GM12864 (cell line): ENCODE data around the gene MCM5.
A peak's percentile ranks its signal among the peaks of the same experiment; 100 is the strongest.

ENCODE experiments used
- DNase-seq: peaks from one replicate; pipeline ENCODE4 v3.0.0-alpha.2; 2011; ENCODE audit warnings: low read depth
- H3K4me3 ChIP-seq: 2 replicates; pipeline ENCODE4 v1.5.1; 2011; ENCODE audit warnings: mild to moderate bottlenecking, low read depth, low read length, control low read depth
- CTCF ChIP-seq: IDR thresholded peaks from 2 replicates; pipeline ENCODE4 v1.5.1; 2011; ENCODE audit warnings: low read depth, mild to moderate bottlenecking, moderate library complexity, low read length, control low read depth, inconsistent platforms; ENCODE audit errors: missing control alignments

MCM5 gene

GRCh38 chr22:35403356-35403755 lies 3.4 kb downstream of the MCM5 start:
- H3K4me3 ChIP-seq: no peak overlapping the region
- no peak for TF ChIP-seq CTCF
- no peak for DNase-seq

- TF ChIP-seq CTCF: no peak
- H3K4me3 ChIP-seq: no peak overlapping the region
- DNase-seq: no peak
Observed at GRCh38 chr22:35404176-35404575, 4.2 kb downstream of the MCM5 start.

- no peak for TF ChIP-seq CTCF
- no peak for DNase-seq
- H3K4me3 ChIP-seq: no peak overlapping the region
Observed at GRCh38 chr22:35406443-35406842, 6.5 kb downstream of the MCM5 start.

GRCh38 chr22:35407362-35407761 lies 7.4 kb downstream of the MCM5 start:
- no peak for DNase-seq
- H3K4me3 ChIP-seq: no peak overlapping the region
- TF ChIP-seq CTCF: no peak

- peak; percentile 83 for DNase-seq
- no peak for TF ChIP-seq CTCF
- H3K4me3 ChIP-seq: peak overlapping the region; percentile 9
Observed at GRCh38 chr22:35409783-35410662, 10.1 kb downstream of the MCM5 start.

- no peak for DNase-seq
- TF ChIP-seq CTCF: peak; percentile 17
- peak overlapping the region; percentile 9 for H3K4me3 ChIP-seq
Observed at GRCh38 chr22:35410663-35411034, 10.7 kb downstream of the MCM5 start.

- peak; percentile 72 for TF ChIP-seq CTCF
- DNase-seq: peak; percentile 65
- peak overlapping the region; percentile 18; the same call in 1 of the 2 replicates for H3K4me3 ChIP-seq
Observed at GRCh38 chr22:35411102-35411501, 11.2 kb downstream of the MCM5 start.
